Peyer's patch (tissue), 4 donors: ENCODE results near the gene TMEM87A.

Experiments
- POLR2A ChIP-seq, 2 donors: fragments of 450-650 bp; IDR thresholded peaks; one replicate each; pipeline ENCODE4 v1.5.1; 2017; ENCODE audit warnings: antibody characterized with exemption in 2 of 2, mild to moderate bottlenecking in 2 of 2, moderate library complexity in 2 of 2
- TF ChIP-seq, protein P1 (sequence below), 6 experiments: fragments of 450-650 bp in 4 of 6; fragments of 200-600 bp in 2 of 6; sonication (generic) in 1 of 6; IDR thresholded peaks; one replicate each; pipeline ENCODE4 v1.5.1; 2017 to 2019; ENCODE audit warnings: antibody characterized with exemption in 6 of 6, mild to moderate bottlenecking in 3 of 6, moderate library complexity in 1 of 6

DNA sequence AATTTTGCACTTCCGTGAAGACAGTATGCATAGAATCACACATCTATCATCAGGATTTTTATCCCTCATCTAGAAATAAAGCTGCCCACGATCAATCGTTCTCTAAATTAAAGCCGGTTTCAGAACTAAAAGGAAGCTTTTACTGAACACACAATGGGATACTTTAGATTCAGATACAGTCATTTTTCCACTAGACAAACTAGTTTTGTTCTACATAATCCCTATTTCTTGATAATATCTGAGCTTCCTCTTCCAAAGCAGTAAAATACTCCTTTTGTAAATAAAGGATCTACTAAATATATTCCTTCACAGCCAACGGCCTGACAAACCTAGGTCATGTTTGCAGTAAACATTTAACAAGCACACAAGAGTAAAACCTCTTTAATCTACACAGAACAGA lies 2.2 kb downstream of the TMEM87A start:
- TF ChIP-seq, protein P1, sequence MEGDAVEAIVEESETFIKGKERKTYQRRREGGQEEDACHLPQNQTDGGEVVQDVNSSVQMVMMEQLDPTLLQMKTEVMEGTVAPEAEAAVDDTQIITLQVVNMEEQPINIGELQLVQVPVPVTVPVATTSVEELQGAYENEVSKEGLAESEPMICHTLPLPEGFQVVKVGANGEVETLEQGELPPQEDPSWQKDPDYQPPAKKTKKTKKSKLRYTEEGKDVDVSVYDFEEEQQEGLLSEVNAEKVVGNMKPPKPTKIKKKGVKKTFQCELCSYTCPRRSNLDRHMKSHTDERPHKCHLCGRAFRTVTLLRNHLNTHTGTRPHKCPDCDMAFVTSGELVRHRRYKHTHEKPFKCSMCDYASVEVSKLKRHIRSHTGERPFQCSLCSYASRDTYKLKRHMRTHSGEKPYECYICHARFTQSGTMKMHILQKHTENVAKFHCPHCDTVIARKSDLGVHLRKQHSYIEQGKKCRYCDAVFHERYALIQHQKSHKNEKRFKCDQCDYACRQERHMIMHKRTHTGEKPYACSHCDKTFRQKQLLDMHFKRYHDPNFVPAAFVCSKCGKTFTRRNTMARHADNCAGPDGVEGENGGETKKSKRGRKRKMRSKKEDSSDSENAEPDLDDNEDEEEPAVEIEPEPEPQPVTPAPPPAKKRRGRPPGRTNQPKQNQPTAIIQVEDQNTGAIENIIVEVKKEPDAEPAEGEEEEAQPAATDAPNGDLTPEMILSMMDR (IDR thresholded peaks at IDR 0.05) = no peak
- no peak for TF ChIP-seq POLR2A (IDR thresholded peaks at IDR 0.05)
